PFSK-1 (cell line): ENCODE measurements around the gene SYTL1.

Source experiments
- POLR2AphosphoS5 ChIP-seq: IDR thresholded peaks from 2 replicates; pipeline ENCODE4 v1.6.1; 2012; ENCODE audit warnings: low read depth, mild to moderate bottlenecking, control low read depth, low read length, moderate library complexity
- REST ChIP-seq, 2 experiments: IDR thresholded peaks; 2 replicates each; pipeline versions ENCODE4 v1.6.1 to v1.8.0; 2011 to 2012; ENCODE audit warnings: low read depth in 2 of 2, low read length in 2 of 2, control low read depth in 1 of 2, inconsistent platforms in 1 of 2, mild to moderate bottlenecking in 1 of 2, moderate library complexity in 1 of 2; ENCODE audit not compliant: insufficient read depth in 1 of 2
- SIN3A ChIP-seq: IDR thresholded peaks from 2 replicates; pipeline ENCODE4 v1.6.1; 2012; ENCODE audit warnings: mild to moderate bottlenecking, low read length, moderate library complexity, borderline replicate concordance; ENCODE audit not compliant: insufficient read depth
- TAF1 ChIP-seq: IDR thresholded peaks from 2 replicates; pipeline ENCODE4 v1.6.1; 2012; ENCODE audit warnings: low read length, control low read depth, borderline replicate concordance; ENCODE audit not compliant: insufficient read depth

GRCh38 chr1:27336756-27337155, 5.1 kb upstream of the SYTL1 start:
- TF ChIP-seq TAF1 (no peak), SIN3A (no peak), REST (IDR thresholded peaks at IDR 0.05; ENCODE audit: insufficient read depth in 1 of 2, low read depth in 2 of 2, low read length in 2 of 2) (no peak), POLR2AphosphoS5 (no peak)
